ENCODE data around the gene RPL22. TPM values are rescaled to one million over a fixed set of nuclear protein-coding genes. Genes with fewer than 3 reads are reported as not detected.
A peak's percentile ranks its signal among the peaks of the same experiment; 100 is the strongest.

Gene RPL22
- total and polyA plus RNA-seq, 2 of the 13 experiments (the other 11 are each of a cell fraction or from before 2014, with no cell fraction given) = 214 to 545 TPM

DNA sequence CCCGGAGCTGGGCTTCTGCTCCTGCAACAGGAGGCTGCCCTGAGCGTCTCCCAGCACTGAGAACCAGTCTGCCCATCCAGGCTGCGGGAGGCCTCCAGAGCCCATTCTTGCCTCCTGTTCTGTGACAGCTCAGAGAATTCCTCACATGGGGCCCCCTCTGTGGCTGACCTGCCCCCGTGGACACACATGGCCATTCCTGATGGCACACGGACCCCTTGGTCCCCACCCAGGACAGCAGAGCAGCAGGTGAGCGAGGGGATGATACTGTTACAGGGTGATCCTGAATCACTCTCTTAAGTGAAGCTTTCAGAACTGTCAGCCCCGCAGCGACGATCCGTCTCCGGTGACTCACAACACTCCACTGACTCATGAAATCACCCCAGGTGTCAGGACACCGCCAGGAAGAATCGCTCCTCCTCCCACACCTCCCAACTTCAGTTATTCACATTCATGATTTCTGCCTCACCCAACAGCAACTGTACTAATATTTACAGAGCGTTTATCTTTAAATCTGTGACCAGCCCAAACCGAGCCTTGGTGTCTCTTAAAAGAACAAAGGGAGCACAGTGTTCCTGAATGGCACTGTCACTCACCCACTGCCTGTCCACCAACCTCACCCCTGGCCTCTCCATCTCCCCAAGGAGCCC lies 41.7 kb downstream of the RPL22 start (continued):
- TF ChIP-seq ZMYM4 (CRISPR knock-in tag; IDR thresholded peaks at IDR 0.05) (no peak), TCF7 (IDR thresholded peaks at IDR 0.05; ENCODE audit: low read depth) (0 out of 2 replicates have a peak, but pooled peaks have one; percentile 23), ZNF33A (CRISPR knock-in tag; IDR thresholded peaks at IDR 0.05; ENCODE audit: borderline replicate concordance) (no peak), SP5 (CRISPR knock-in tag; IDR thresholded peaks at IDR 0.05; ENCODE audit: borderline replicate concordance, low read depth) (peak; percentile 87), KLF13 (CRISPR knock-in tag; IDR thresholded peaks at IDR 0.05) (no peak), ZNF274 (CRISPR knock-in tag; IDR thresholded peaks at IDR 0.05) (0 out of 2 replicates have a peak, but pooled peaks have one; percentile 42), HNRNPUL1 (IDR thresholded peaks at IDR 0.05; ENCODE audit: low read depth, low read length) (no peak), HNF4A (CRISPR knock-in tag; IDR thresholded peaks at IDR 0.05) (no peak), PHF21A (CRISPR knock-in tag; IDR thresholded peaks at IDR 0.05) (no peak), SMYD3 (CRISPR knock-in tag; IDR thresholded peaks at IDR 0.05) (no peak), FOXA1 (IDR thresholded peaks at IDR 0.05) (no peak), FOXA1 (CRISPR knock-in tag; IDR thresholded peaks at IDR 0.05) (no peak), ZFP36L2 (CRISPR knock-in tag; IDR thresholded peaks at IDR 0.05) (no peak), RFX5 (IDR thresholded peaks at IDR 0.05; ENCODE audit: low read depth, low read length) (no peak), ZNF768 (CRISPR knock-in tag; IDR thresholded peaks at IDR 0.05) (no peak), RFX1 (IDR thresholded peaks at IDR 0.05) (no peak), SMARCC2 (IDR thresholded peaks at IDR 0.05) (no peak)
- TF ChIP-seq, protein P1, sequence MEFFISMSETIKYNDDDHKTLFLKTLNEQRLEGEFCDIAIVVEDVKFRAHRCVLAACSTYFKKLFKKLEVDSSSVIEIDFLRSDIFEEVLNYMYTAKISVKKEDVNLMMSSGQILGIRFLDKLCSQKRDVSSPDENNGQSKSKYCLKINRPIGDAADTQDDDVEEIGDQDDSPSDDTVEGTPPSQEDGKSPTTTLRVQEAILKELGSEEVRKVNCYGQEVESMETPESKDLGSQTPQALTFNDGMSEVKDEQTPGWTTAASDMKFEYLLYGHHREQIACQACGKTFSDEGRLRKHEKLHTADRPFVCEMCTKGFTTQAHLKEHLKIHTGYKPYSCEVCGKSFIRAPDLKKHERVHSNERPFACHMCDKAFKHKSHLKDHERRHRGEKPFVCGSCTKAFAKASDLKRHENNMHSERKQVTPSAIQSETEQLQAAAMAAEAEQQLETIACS (CRISPR knock-in tag; IDR thresholded peaks at IDR 0.05) = no peak
- TF ChIP-seq, protein P2, sequence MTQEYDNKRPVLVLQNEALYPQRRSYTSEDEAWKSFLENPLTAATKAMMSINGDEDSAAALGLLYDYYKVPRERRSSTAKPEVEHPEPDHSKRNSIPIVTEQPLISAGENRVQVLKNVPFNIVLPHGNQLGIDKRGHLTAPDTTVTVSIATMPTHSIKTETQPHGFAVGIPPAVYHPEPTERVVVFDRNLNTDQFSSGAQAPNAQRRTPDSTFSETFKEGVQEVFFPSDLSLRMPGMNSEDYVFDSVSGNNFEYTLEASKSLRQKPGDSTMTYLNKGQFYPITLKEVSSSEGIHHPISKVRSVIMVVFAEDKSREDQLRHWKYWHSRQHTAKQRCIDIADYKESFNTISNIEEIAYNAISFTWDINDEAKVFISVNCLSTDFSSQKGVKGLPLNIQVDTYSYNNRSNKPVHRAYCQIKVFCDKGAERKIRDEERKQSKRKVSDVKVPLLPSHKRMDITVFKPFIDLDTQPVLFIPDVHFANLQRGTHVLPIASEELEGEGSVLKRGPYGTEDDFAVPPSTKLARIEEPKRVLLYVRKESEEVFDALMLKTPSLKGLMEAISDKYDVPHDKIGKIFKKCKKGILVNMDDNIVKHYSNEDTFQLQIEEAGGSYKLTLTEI (CRISPR knock-in tag; conservative IDR thresholded peaks at IDR 0.05) = no peak
- TF ChIP-seq, protein P3, sequence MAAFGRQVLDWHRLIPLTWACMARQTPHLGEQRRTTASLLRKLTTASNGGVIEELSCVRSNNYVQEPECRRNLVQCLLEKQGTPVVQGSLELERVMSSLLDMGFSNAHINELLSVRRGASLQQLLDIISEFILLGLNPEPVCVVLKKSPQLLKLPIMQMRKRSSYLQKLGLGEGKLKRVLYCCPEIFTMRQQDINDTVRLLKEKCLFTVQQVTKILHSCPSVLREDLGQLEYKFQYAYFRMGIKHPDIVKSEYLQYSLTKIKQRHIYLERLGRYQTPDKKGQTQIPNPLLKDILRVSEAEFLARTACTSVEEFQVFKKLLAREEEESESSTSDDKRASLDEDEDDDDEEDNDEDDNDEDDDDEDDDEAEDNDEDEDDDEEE (CRISPR knock-in tag; IDR thresholded peaks at IDR 0.05) = no peak
- TF ChIP-seq, protein P4, sequence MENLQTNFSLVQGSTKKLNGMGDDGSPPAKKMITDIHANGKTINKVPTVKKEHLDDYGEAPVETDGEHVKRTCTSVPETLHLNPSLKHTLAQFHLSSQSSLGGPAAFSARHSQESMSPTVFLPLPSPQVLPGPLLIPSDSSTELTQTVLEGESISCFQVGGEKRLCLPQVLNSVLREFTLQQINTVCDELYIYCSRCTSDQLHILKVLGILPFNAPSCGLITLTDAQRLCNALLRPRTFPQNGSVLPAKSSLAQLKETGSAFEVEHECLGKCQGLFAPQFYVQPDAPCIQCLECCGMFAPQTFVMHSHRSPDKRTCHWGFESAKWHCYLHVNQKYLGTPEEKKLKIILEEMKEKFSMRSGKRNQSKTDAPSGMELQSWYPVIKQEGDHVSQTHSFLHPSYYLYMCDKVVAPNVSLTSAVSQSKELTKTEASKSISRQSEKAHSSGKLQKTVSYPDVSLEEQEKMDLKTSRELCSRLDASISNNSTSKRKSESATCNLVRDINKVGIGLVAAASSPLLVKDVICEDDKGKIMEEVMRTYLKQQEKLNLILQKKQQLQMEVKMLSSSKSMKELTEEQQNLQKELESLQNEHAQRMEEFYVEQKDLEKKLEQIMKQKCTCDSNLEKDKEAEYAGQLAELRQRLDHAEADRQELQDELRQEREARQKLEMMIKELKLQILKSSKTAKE (CRISPR knock-in tag; IDR thresholded peaks at IDR 0.05; ENCODE audit: borderline replicate concordance) = no peak
- TF ChIP-seq, protein P5, sequence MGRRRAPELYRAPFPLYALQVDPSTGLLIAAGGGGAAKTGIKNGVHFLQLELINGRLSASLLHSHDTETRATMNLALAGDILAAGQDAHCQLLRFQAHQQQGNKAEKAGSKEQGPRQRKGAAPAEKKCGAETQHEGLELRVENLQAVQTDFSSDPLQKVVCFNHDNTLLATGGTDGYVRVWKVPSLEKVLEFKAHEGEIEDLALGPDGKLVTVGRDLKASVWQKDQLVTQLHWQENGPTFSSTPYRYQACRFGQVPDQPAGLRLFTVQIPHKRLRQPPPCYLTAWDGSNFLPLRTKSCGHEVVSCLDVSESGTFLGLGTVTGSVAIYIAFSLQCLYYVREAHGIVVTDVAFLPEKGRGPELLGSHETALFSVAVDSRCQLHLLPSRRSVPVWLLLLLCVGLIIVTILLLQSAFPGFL (CRISPR knock-in tag; IDR thresholded peaks at IDR 0.05) = no peak
